ENCODE measurements around the gene ZNF608. TPM values are rescaled to one million over a fixed set of nuclear protein-coding genes. Genes with fewer than 3 reads are reported as not detected.

ZNF608 gene
- polyA plus RNA-seq, 1 donor (not counting 4 experiments of a cell fraction or from before 2014, with no cell fraction given): 1.1 TPM

GRCh38 chr5:124748687-124749594 lies 2.5 kb upstream of the ZNF608 start:
- Histone ChIP-seq H3K27ac (ENCODE audit: control insufficient read depth, insufficient read depth, low read length) (peak overlapping the region; percentile 32), H2AFZ (ENCODE audit: control insufficient read depth, low read length) (peak overlapping the region; percentile 76), H3K4me1 (ENCODE audit: control insufficient read depth, extremely low read depth, insufficient read depth, low read length) (peaks cover 4% of the 10 kb centered on the region), H3K36me3 (ENCODE audit: control insufficient read depth in 2 of 2, extremely low read depth in 1 of 2, insufficient read depth in 2 of 2, low read length in 2 of 2) (no peaks in the 10 kb centered on the region), H3K27me3 (ENCODE audit: control insufficient read depth, extremely low read depth, insufficient read depth, low read length) (peaks cover 16% of the 10 kb centered on the region), H3K4me2 (ENCODE audit: control insufficient read depth, extremely low read depth, insufficient read depth, low read depth, low read length) (peak overlapping the region; percentile 88), H3K9me3 (ENCODE audit: control insufficient read depth, low read depth, low read length) (no peaks in the 10 kb centered on the region), H3K9ac (ENCODE audit: control insufficient read depth, extremely low read depth, insufficient read depth, low read length) (peak overlapping the region; percentile 70), H3K79me2 (ENCODE audit: control insufficient read depth, insufficient read depth, low read length) (no peaks in the 10 kb centered on the region), H4K20me1 (ENCODE audit: control insufficient read depth, extremely low read depth, insufficient read depth, low read length) (no peaks in the 10 kb centered on the region), H3K9me1 (ENCODE audit: control insufficient read depth, extremely low read depth, insufficient read depth, low read length) (no peaks in the 10 kb centered on the region), H3K4me3 (ENCODE audit: control insufficient read depth in 2 of 3, extremely low read depth in 1 of 3, insufficient read depth in 2 of 3, low read depth in 1 of 3, low read length in 3 of 3) (peak overlapping the region; percentile 40 to 79 (median 66))
- no peak for DNase-seq (ENCODE audit: low read depth, low spot score)
- dilution Hi-C loops (cut with MboI; ENCODE audit: extremely low pct_ligation_motif_present, low sequenced_read_pairs): no loop called here
- TF ChIP-seq CTCF (optimal IDR thresholded peaks at IDR 0.05 in 1 of 3, IDR thresholded peaks at IDR 0.05 in 1 of 3, conservative IDR thresholded peaks at IDR 0.05 in 1 of 3; ENCODE audit: extremely low read depth in 1 of 3, insufficient read depth in 2 of 3, low read length in 3 of 3): no peak
- no peak for TF ChIP-seq EZH2 (IDR thresholded peaks at IDR 0.05; ENCODE audit: low read length)
- peak; percentile 23 for FAIRE-seq

- FAIRE-seq (no peak), DNase-seq (ENCODE audit: low read depth, low spot score) (no peak)
- Histone ChIP-seq H3K79me2 (ENCODE audit: control insufficient read depth, insufficient read depth, low read length) (no peaks in the 10 kb centered on the region), H3K9me1 (ENCODE audit: control insufficient read depth, extremely low read depth, insufficient read depth, low read length) (no peaks in the 10 kb centered on the region), H2AFZ (ENCODE audit: control insufficient read depth, low read length) (peak overlapping the region; percentile 66), H4K20me1 (ENCODE audit: control insufficient read depth, extremely low read depth, insufficient read depth, low read length) (no peaks in the 10 kb centered on the region), H3K4me2 (ENCODE audit: control insufficient read depth, extremely low read depth, insufficient read depth, low read depth, low read length) (peak overlapping the region; percentile 88), H3K4me1 (ENCODE audit: control insufficient read depth, extremely low read depth, insufficient read depth, low read length) (peaks cover 13% of the 10 kb centered on the region), H3K36me3 (ENCODE audit: control insufficient read depth in 2 of 2, extremely low read depth in 1 of 2, insufficient read depth in 2 of 2, low read length in 2 of 2) (no peaks in the 10 kb centered on the region), H3K27ac (ENCODE audit: control insufficient read depth, insufficient read depth, low read length) (peak overlapping the region; percentile 29), H3K9ac (ENCODE audit: control insufficient read depth, extremely low read depth, insufficient read depth, low read length) (peak overlapping the region; percentile 73), H3K27me3 (ENCODE audit: control insufficient read depth, extremely low read depth, insufficient read depth, low read length) (peaks cover 16% of the 10 kb centered on the region), H3K4me3 (ENCODE audit: control insufficient read depth in 2 of 3, extremely low read depth in 1 of 3, insufficient read depth in 2 of 3, low read depth in 1 of 3, low read length in 3 of 3) (peak overlapping the region; percentile 40 to 79 (median 66)), H3K9me3 (ENCODE audit: control insufficient read depth, low read depth, low read length) (no peaks in the 10 kb centered on the region)
- dilution Hi-C loops (cut with MboI; ENCODE audit: extremely low pct_ligation_motif_present, low sequenced_read_pairs): no loop called here
- no peak for TF ChIP-seq EZH2 (IDR thresholded peaks at IDR 0.05; ENCODE audit: low read length)
- TF ChIP-seq CTCF (optimal IDR thresholded peaks at IDR 0.05 in 1 of 3, IDR thresholded peaks at IDR 0.05 in 1 of 3, conservative IDR thresholded peaks at IDR 0.05 in 1 of 3; ENCODE audit: extremely low read depth in 1 of 3, insufficient read depth in 2 of 3, low read length in 3 of 3): no peak
Measured at GRCh38 chr5:124747791-124748686, 1.6 kb upstream of the ZNF608 start.
